Endothelial cell of umbilical vein (primary cell): ENCODE results near the gene TRPC4AP. TPM values are rescaled to one million over a fixed set of nuclear protein-coding genes. Genes with fewer than 3 reads are reported as not detected.

Experiments
- BruUV-seq: library from RNA; stranded (reverse); fragments of 400-500 nt; replicated peaks from 2 replicates; lab custom pipeline; 2021; lab: Mats Ljungman, UMichigan
- CTCF ChIA-PET: fragments of 300-600, 350-600 bp; sonication (Branson Sonifier 250); formaldehyde crosslinking; loops from one replicate; lab custom pipeline; 2021; ENCODE audit warnings: antibody characterized with exemption, inconsistent platforms; lab: Charles Lee
- POLR2A ChIA-PET: fragments of 300-600, 350-600 bp; sonication (Branson Sonifier 250); formaldehyde crosslinking; loops from one replicate; lab custom pipeline; 2021; ENCODE audit warnings: antibody characterized with exemption, inconsistent platforms; lab: Charles Lee
- DNase-seq: peaks from one replicate; pipeline ENCODE4 v3.0.0-alpha.2; 2011; ENCODE audit warnings: low read depth, low spot score
- FAIRE-seq: peaks from 2 replicates; lab custom pipeline; 2011; peaks lifted over from hg19 to GRCh38; lab: Jason Lieb, UNC
- H2AFZ ChIP-seq: 2 replicates; pipeline ENCODE4 v1.6.0; 2012; ENCODE audit warnings: low read depth, low read length, control low read depth, inconsistent platforms
- H3K27ac ChIP-seq: 2 replicates; pipeline ENCODE4 v1.5.1; 2011; ENCODE audit warnings: low read depth, mild to moderate bottlenecking, control low read depth, low read length, moderate library complexity; ENCODE audit not compliant: insufficient read depth
- H3K27me3 ChIP-seq, 2 experiments: 2 replicates each; pipeline versions ENCODE4 v1.6.0 to v1.6.1; 2011; ENCODE audit warnings: low read length in 2 of 2, mixed read lengths in 1 of 2; ENCODE audit not compliant: control insufficient read depth in 2 of 2, insufficient read depth in 2 of 2
- H3K36me3 ChIP-seq, 2 experiments: 2 replicates in 1 of 2; 3 replicates in 1 of 2; pipeline ENCODE4 v1.5.1; 2011; ENCODE audit warnings: low read length in 2 of 2, mild to moderate bottlenecking in 1 of 2, moderate library complexity in 1 of 2; ENCODE audit not compliant: control insufficient read depth in 2 of 2, insufficient read depth in 2 of 2; ENCODE audit errors: extremely low read depth in 1 of 2
- H3K4me1 ChIP-seq: 3 replicates; pipeline ENCODE4 v1.5.1; 2011; ENCODE audit warnings: mild to moderate bottlenecking, low read length; ENCODE audit not compliant: control insufficient read depth, insufficient read depth; ENCODE audit errors: extremely low read depth
- H3K4me2 ChIP-seq: 2 replicates; pipeline ENCODE4 v1.6.1; 2011; ENCODE audit warnings: low read length, control low read depth, mixed read lengths; ENCODE audit not compliant: insufficient read depth
- H3K4me3 ChIP-seq, 3 experiments: fragments of 200-600 bp in 1 of 3; sonication (generic), shearing (Covaris generic) in 1 of 3; replicated peaks in 1 of 3; 2 replicates each; pipeline ENCODE4 v1.5.1; 2011 to 2016; ENCODE audit warnings: control low read depth in 3 of 3, low read length in 3 of 3, mild to moderate bottlenecking in 2 of 3, inconsistent platforms in 1 of 3, low read depth in 1 of 3, moderate library complexity in 1 of 3; ENCODE audit not compliant: insufficient read depth in 1 of 3
- H3K79me2 ChIP-seq: 2 replicates; pipeline ENCODE4 v1.6.0; 2012; ENCODE audit warnings: low read length, inconsistent platforms; ENCODE audit not compliant: control insufficient read depth, insufficient read depth
- H3K9ac ChIP-seq: replicated peaks from 2 replicates; pipeline ENCODE3; 2011; ENCODE audit warnings: low read length, control low read depth; ENCODE audit not compliant: insufficient read depth; ENCODE audit errors: extremely low read depth
- H3K9me1 ChIP-seq: replicated peaks from 3 replicates; pipeline ENCODE4 v1.6.0; 2011; ENCODE audit warnings: mild to moderate bottlenecking, low read length; ENCODE audit not compliant: control insufficient read depth, insufficient read depth; ENCODE audit errors: extremely low read depth
- H3K9me3 ChIP-seq: replicated peaks from 2 replicates; pipeline ENCODE4 v1.5.1; 2012; ENCODE audit warnings: low read length, inconsistent platforms; ENCODE audit not compliant: control insufficient read depth, insufficient read depth
- H4K20me1 ChIP-seq: replicated peaks from 2 replicates; pipeline ENCODE3; 2011; ENCODE audit warnings: mild to moderate bottlenecking, low read length; ENCODE audit not compliant: control insufficient read depth, insufficient read depth; ENCODE audit errors: extremely low read depth
- EZH2 ChIP-seq: IDR thresholded peaks from 2 replicates; pipeline ENCODE4 v1.6.1; 2012; ENCODE audit warnings: borderline replicate concordance, low read depth, mild to moderate bottlenecking, moderate library complexity, low read length, inconsistent platforms; ENCODE audit not compliant: severe bottlenecking
- FOS ChIP-seq: IDR thresholded peaks from 2 replicates; pipeline ENCODE4 v1.6.1; 2011; ENCODE audit warnings: mild to moderate bottlenecking, low read length, moderate library complexity, borderline replicate concordance; ENCODE audit not compliant: insufficient read depth
- GATA2 ChIP-seq: IDR thresholded peaks from 2 replicates; pipeline ENCODE4 v1.7.0; 2011; ENCODE audit warnings: low read depth, mild to moderate bottlenecking, moderate library complexity, mixed read lengths, low read length; ENCODE audit not compliant: insufficient read length, insufficient read depth
- JUN ChIP-seq: IDR thresholded peaks from 2 replicates; pipeline ENCODE4 v1.6.1; 2011; ENCODE audit warnings: borderline replicate concordance, low read depth; ENCODE audit not compliant: insufficient read length, insufficient read depth
- MYC ChIP-seq: IDR thresholded peaks from one replicate; pipeline ENCODE4 v1.6.1; 2011; ENCODE audit warnings: mild to moderate bottlenecking, low read depth, low read length
- POLR2A ChIP-seq: IDR thresholded peaks from 2 replicates; pipeline ENCODE4 v1.6.1; 2012; ENCODE audit warnings: low read depth, mild to moderate bottlenecking, control low read depth, low read length
- POLR2AphosphoS5 ChIP-seq: IDR thresholded peaks from 2 replicates; pipeline ENCODE4 v1.6.1; 2012; ENCODE audit warnings: low read depth, mild to moderate bottlenecking, control low read depth, low read length, moderate library complexity; ENCODE audit not compliant: insufficient read depth
- dilution Hi-C: fragments of 300-500 bp; cut with MboI; formaldehyde crosslinking; loops from one replicate; pipeline ENCODE4 v1.15.0; 2019; ENCODE audit warnings: low sequenced_read_pairs; ENCODE audit not compliant: extremely low pct_ligation_motif_present
- intact Hi-C: fragments of 100-400 bp; cut with micrococcal nuclease; formaldehyde crosslinking; loops from one replicate; pipeline ENCODE4 v1.10.0; 2022
- polyA plus RNA-seq, 4 experiments: library from polyadenylated mRNA; depleted of rRNA in 3 of 4; stranded (reverse) in 3 of 4; unstranded in 1 of 4; fragments of >200 nt; gene quantifications; 2 replicates each; pipeline versions ENCODE4 v1.2.1 to v1.2.3, GENCODE V29; 2011 to 2012; ENCODE audit warnings: missing spikeins in 1 of 4
- total RNA-seq: library from RNA; stranded (reverse); gene quantifications from 2 replicates; pipeline ENCODE4 v1.2.3, GENCODE V29; 2021
- TF ChIP-seq, protein P1 (sequence below): IDR thresholded peaks from 2 replicates; pipeline ENCODE4 v1.6.1; 2011; ENCODE audit not compliant: insufficient read depth, insufficient read length
- TF ChIP-seq, protein P2 (sequence below), 2 donors: IDR thresholded peaks; 1 replicate in 1 of 2; 2 replicates in 1 of 2; pipeline ENCODE4 v1.5.1; 2011; ENCODE audit warnings: low read length in 2 of 2, mild to moderate bottlenecking in 2 of 2, moderate library complexity in 2 of 2, control low read depth in 1 of 2, inconsistent platforms in 1 of 2, low read depth in 1 of 2; ENCODE audit not compliant: insufficient read depth in 1 of 2; ENCODE audit errors: extremely low read depth in 1 of 2

Gene TRPC4AP
- total and polyA plus RNA-seq, 2 donors (not counting 3 experiments of a cell fraction or from before 2014, with no cell fraction given): 89.0 to 103 TPM

DNA sequence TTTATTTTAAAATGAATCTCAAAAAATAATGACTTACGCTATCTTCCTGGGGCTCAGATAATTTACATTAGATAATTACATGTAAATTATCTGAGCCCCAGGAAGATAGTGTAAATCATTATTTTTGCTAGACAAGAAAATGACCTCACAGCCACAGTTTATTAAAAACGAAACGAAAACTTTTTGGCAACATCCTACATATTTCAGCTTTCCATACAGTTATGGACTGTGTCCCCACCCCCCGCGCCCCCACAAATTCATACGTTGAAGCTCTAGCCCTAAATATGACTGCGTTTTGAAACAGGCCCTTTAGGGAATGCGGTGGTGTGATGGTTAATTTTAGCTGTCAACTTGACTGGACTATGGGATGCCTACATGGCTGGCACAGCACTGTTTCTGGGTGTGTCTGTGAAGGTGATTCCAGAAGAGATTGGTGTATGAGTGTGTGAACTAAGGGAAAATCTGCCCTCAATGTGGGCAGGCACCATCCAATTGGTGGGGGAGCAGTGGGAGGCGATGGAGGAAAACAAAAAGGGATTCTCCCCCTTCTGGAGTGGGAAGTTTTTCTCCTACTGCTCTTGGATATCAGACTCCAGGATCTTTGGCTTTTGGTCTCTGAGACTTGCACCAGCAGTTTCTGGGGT, 52.6 kb downstream of the TRPC4AP start:
- no TSS peak for BruUV-seq
- no peaks in the 10 kb centered on the region for H3K9me3 ChIP-seq
- intact Hi-C loops: no loop called here
- TF ChIP-seq POLR2A (no peak), EZH2 (no peak), MYC (no peak), POLR2AphosphoS5 (no peak), GATA2 (no peak), FOS (no peak), JUN (no peak)
- TF ChIP-seq, protein P1, sequence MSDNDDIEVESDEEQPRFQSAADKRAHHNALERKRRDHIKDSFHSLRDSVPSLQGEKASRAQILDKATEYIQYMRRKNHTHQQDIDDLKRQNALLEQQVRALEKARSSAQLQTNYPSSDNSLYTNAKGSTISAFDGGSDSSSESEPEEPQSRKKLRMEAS: no peak
- TF ChIP-seq, protein P2, sequence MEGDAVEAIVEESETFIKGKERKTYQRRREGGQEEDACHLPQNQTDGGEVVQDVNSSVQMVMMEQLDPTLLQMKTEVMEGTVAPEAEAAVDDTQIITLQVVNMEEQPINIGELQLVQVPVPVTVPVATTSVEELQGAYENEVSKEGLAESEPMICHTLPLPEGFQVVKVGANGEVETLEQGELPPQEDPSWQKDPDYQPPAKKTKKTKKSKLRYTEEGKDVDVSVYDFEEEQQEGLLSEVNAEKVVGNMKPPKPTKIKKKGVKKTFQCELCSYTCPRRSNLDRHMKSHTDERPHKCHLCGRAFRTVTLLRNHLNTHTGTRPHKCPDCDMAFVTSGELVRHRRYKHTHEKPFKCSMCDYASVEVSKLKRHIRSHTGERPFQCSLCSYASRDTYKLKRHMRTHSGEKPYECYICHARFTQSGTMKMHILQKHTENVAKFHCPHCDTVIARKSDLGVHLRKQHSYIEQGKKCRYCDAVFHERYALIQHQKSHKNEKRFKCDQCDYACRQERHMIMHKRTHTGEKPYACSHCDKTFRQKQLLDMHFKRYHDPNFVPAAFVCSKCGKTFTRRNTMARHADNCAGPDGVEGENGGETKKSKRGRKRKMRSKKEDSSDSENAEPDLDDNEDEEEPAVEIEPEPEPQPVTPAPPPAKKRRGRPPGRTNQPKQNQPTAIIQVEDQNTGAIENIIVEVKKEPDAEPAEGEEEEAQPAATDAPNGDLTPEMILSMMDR (IDR thresholded peaks at IDR 0.05; ENCODE audit: extremely low read depth in 1 of 2, insufficient read depth in 1 of 2, low read depth in 1 of 2, low read length in 2 of 2): no peak
- peaks cover 12% of the 10 kb centered on the region for H3K79me2 ChIP-seq
- H3K4me1 ChIP-seq: no peaks in the 10 kb centered on the region
- dilution Hi-C loops: no loop called here
- CTCF ChIA-PET: interaction anchor here (0.8 to 1.2 kb wide), 4 partner anchors 14 to 105 kb away, joined by 3 to 5 read pairs (median 4); partner anchors contain the start of gene TRPC4AP
- H2AFZ ChIP-seq: no peak overlapping the region
- H3K27me3 ChIP-seq: no peaks in the 10 kb centered on the region
- DNase-seq (no peak), FAIRE-seq (no peak)
- POLR2A ChIA-PET: no interaction called here
- H3K9ac ChIP-seq: no peak overlapping the region
- no peak overlapping the region for H3K4me2 ChIP-seq
- H3K9me1 ChIP-seq: no peaks in the 10 kb centered on the region
- peaks cover 4 to 12% of the 10 kb centered on the region in 2 experiments for H3K36me3 ChIP-seq
- H3K27ac ChIP-seq: no peak overlapping the region
- H3K4me3 ChIP-seq: no peak overlapping the region
- no peaks in the 10 kb centered on the region for H4K20me1 ChIP-seq
